Fibroblast of villous mesenchyme (primary cell): Measurements from ENCODE around the gene GLP1R. TPM values are rescaled to one million over a fixed set of nuclear protein-coding genes. Genes with fewer than 3 reads are reported as not detected.
"Not testable (repeated sequence)": the region's sequence is repeated elsewhere in the genome, so short reads cannot be mapped to it uniquely, and the experiment has no call there.

Experiments
- DNase-seq: peaks from one replicate; pipeline ENCODE4 v3.0.0-alpha.2; 2010; ENCODE audit warnings: low read depth
- H3K4me3 ChIP-seq: 2 replicates; pipeline ENCODE4 v1.5.1; 2011; ENCODE audit warnings: low read depth, mild to moderate bottlenecking, low read length
- CTCF ChIP-seq: IDR thresholded peaks from 2 replicates; pipeline ENCODE4 v1.5.1; 2012; ENCODE audit warnings: low read depth, mild to moderate bottlenecking, low read length; ENCODE audit not compliant: insufficient read depth
- total RNA-seq: library from RNA; depleted of rRNA; stranded (reverse); fragments of >200 nt; gene quantifications from 2 replicates; pipeline ENCODE4 v1.2.3, GENCODE V29; 2012

The GLP1R gene
- total RNA-seq, 1 donor: not detected

- peak; percentile 88 for DNase-seq
- H3K4me3 ChIP-seq: peak within 1 kb of the TSS; percentile 84
- TF ChIP-seq CTCF: no peak
Observed at GRCh38 chr6:39114704-39115599, 66.4 kb downstream of the GLP1R start, which contains the start of gene SAYSD1. TSS of gene SAYSD1 (minus strand) at chr6:39115186. CDS start at chr6:39115089, 97 bp downstream.

GRCh38 chr6:39118921-39119320, 70.3 kb downstream of the GLP1R start:
- no peak for DNase-seq
- no peak overlapping the region for H3K4me3 ChIP-seq
- TF ChIP-seq CTCF: no peak

- no peak for TF ChIP-seq CTCF
- DNase-seq: no peak
- H3K4me3 ChIP-seq: no peak overlapping the region
Observed at GRCh38 chr6:39124114-39124513, 75.5 kb downstream of the GLP1R start.

- no peak overlapping the region for H3K4me3 ChIP-seq
- no peak for DNase-seq
Observed at GRCh38 chr6:39128106-39128505, 79.5 kb downstream of the GLP1R start.

GRCh38 chr6:39128832-39129231, 80.3 kb downstream of the GLP1R start:
- H3K4me3 ChIP-seq: no peak overlapping the region
- no peak for TF ChIP-seq CTCF
- no peak for DNase-seq

More at GRCh38 chr6:39128106-39128505, 79.5 kb downstream of the GLP1R start:
- no peak for TF ChIP-seq CTCF

- H3K4me3 ChIP-seq: no peak overlapping the region
- DNase-seq: no peak
- no peak for TF ChIP-seq CTCF
Observed at GRCh38 chr6:39130691-39131090, 82.1 kb downstream of the GLP1R start.

- DNase-seq, H3K4me3 ChIP-seq: not testable (repeated sequence)
Observed at GRCh38 chr6:39134761-39135160, 86.2 kb downstream of the GLP1R start.

- DNase-seq, H3K4me3 ChIP-seq: not testable (repeated sequence)
Observed at GRCh38 chr6:39136207-39136606, 87.6 kb downstream of the GLP1R start.
